Stimulated activated naive CD8-positive, alpha-beta T cell treated with anti-CD3 and anti-CD28 coated beads, Interleukin-15, Interleukin-2, amounts not matched to agents 100 ng/mL and 50 ng/mL, for 24 hours (primary cell): Measurements from ENCODE around the gene ADGRF3.
"Not testable (repeated sequence)": the region's sequence is repeated elsewhere in the genome, so short reads cannot be mapped to it uniquely, and the experiment has no call there.

Experiments
- H3K27ac Mint-ChIP-seq: one replicate; pipeline ENCODE4 v1.8.0; 2021; ENCODE audit warnings: mild to moderate bottlenecking, mixed read lengths
- H3K27me3 Mint-ChIP-seq: one replicate; pipeline ENCODE4 v1.8.0; 2021; ENCODE audit warnings: mixed read lengths
- H3K36me3 Mint-ChIP-seq: one replicate; pipeline ENCODE4 v1.8.0; 2021; ENCODE audit warnings: low read depth, mixed read lengths
- H3K4me1 Mint-ChIP-seq: one replicate; pipeline ENCODE4 v1.8.0; 2021; ENCODE audit warnings: low read depth, mixed read lengths
- H3K4me3 Mint-ChIP-seq: one replicate; pipeline ENCODE4 v1.8.0; 2021; ENCODE audit warnings: mild to moderate bottlenecking, mixed read lengths
- H3K9me3 Mint-ChIP-seq: one replicate; pipeline ENCODE4 v1.8.0; 2021; ENCODE audit warnings: mixed read lengths

The ADGRF3 gene, protein sequence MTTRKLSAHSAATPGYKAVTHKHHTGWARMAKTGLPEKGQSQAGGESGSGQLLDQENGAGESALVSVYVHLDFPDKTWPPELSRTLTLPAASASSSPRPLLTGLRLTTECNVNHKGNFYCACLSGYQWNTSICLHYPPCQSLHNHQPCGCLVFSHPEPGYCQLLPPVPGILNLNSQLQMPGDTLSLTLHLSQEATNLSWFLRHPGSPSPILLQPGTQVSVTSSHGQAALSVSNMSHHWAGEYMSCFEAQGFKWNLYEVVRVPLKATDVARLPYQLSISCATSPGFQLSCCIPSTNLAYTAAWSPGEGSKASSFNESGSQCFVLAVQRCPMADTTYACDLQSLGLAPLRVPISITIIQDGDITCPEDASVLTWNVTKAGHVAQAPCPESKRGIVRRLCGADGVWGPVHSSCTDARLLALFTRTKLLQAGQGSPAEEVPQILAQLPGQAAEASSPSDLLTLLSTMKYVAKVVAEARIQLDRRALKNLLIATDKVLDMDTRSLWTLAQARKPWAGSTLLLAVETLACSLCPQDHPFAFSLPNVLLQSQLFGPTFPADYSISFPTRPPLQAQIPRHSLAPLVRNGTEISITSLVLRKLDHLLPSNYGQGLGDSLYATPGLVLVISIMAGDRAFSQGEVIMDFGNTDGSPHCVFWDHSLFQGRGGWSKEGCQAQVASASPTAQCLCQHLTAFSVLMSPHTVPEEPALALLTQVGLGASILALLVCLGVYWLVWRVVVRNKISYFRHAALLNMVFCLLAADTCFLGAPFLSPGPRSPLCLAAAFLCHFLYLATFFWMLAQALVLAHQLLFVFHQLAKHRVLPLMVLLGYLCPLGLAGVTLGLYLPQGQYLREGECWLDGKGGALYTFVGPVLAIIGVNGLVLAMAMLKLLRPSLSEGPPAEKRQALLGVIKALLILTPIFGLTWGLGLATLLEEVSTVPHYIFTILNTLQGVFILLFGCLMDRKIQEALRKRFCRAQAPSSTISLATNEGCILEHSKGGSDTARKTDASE

DNA sequence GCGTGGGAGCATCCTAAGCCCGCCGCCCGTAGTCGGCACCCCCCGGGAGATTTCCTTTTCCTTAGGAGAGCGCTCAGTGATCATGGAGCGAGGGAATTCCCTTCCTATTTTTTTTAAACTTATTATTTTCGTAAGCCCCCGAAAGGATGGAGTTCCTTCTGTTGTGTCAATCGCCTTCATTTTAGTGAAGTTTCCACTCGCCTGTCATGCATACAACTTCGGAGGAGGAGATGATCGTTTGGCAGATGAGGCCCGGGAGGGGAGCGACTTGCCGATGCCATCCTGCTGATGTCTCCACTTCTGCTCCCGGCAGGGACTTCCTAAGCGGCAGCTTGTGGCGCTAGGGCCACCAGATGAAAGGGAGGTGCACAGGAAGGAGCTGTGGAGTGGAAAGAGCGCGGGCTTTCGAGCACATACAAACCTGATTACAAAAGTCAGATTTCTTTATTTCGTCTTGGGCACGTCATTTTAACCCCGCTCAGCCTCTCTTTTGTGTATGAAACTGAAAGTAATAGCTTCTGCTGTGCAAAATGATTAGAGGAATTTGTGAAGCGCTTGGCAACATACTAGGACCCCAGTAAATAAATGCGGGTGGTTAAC lies at the start of gene ADGRF3:
ADGRF3 (minus strand) TSS at position 336 of the 600 bp plus-strand sequence. CDS start 555 bp downstream, outside the sequence.
- Mint-ChIP-seq H3K4me1 (peaks cover 52% of the 10 kb centered on the region), H3K36me3 (peaks cover 39% of the 10 kb centered on the region), H3K4me3 (peak within 1 kb of the TSS; percentile 99), H3K27ac (peak within 1 kb of the TSS; percentile 99), H3K9me3 (no peaks in the 10 kb centered on the region), H3K27me3 (no peaks in the 10 kb centered on the region)

DNA sequence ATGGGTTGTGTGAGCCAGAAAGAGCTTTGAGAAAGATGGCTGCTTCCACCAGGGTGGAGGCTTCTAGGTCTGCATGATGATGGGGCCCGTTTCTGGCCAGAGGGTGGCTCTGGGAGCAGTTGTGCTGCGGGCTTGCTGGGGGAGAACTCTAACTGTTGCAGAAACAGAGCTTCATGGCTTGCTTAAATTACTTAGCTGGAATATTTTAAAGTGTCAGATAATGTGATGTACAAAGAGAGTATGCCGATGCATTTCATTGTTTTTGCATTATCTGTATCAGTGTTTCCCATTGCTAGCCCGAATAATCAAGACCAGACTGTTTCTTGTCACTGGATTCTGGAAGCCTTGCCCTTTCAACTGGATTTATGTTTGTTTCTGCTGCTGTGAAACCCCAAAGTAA lies 48.8 kb upstream of the ADGRF3 start:
- Mint-ChIP-seq H3K9me3 (no peaks in the 10 kb centered on the region), H3K4me3 (no peak overlapping the region), H3K27me3 (no peaks in the 10 kb centered on the region), H3K27ac (no peak overlapping the region), H3K36me3 (peaks cover 36% of the 10 kb centered on the region), H3K4me1 (peaks cover 27% of the 10 kb centered on the region)

DNA sequence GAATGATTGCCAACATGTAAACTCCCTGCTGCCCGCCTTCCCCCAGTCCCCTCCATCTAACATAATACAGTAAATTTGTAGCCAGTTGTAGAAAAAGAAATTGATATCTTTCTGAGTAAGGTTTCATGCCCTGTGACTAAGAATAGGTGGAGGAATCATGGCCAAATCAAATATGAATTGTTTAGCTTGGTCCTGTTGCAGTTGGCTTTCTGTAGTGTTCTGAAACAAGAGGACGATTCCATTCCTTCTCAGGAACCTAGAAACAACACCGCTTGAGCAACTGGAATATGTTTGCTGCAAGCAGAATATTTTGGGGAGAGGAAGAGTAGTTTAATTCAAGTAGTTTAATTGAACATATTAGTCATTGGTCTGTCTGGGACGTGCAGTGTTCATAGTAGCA lies 48.1 kb upstream of the ADGRF3 start:
- Mint-ChIP-seq H3K9me3 (no peaks in the 10 kb centered on the region), H3K27me3 (no peaks in the 10 kb centered on the region), H3K4me3 (no peak overlapping the region), H3K4me1 (peaks cover 27% of the 10 kb centered on the region), H3K27ac (no peak overlapping the region), H3K36me3 (peaks cover 43% of the 10 kb centered on the region)

DNA sequence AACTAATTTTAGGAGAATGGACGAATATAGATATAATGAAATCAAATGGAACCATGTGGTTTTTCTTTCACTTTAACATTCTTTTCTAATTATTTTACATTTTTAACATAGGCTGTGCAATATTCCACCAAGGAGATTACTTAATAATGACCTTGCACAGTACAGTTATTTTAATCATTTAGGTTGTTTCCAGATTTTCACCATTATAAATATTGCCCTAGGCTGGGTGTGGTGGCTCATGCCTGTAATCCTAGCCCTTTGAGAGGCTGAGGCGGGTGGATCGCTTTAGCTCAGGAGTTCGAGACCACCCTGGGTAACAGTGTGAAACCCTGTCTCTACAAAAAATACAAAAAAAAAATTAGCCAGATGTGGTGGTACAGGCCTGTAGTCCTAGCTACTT lies 40.6 kb upstream of the ADGRF3 start:
- peaks cover 82% of the 10 kb centered on the region for H3K36me3 Mint-ChIP-seq
- H3K27ac Mint-ChIP-seq = no peak overlapping the region
- no peaks in the 10 kb centered on the region for H3K9me3 Mint-ChIP-seq
- no peak overlapping the region for H3K4me3 Mint-ChIP-seq
- H3K4me1 Mint-ChIP-seq = no peaks in the 10 kb centered on the region
- no peaks in the 10 kb centered on the region for H3K27me3 Mint-ChIP-seq

DNA sequence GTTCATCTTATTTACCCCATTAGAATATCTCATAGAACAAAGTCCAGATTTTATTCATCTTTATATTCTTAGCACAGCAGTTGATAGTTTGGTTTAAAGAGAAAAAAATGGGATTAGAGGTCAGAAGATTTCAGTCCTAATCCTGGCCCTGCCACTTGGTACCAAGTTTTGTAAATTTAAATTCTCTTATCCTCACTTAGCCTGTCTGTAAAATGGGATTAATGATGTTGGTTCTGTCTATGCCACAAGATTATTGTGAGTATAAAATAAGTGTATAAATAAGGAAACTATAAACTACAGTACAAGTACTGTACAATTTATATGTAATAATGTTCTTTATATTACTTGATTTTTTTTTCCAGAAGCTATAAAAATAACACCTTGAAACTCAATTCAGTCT lies 38.0 kb upstream of the ADGRF3 start:
- H3K27ac Mint-ChIP-seq = no peak overlapping the region
- no peaks in the 10 kb centered on the region for H3K9me3 Mint-ChIP-seq
- no peaks in the 10 kb centered on the region for H3K4me1 Mint-ChIP-seq
- no peak overlapping the region for H3K4me3 Mint-ChIP-seq
- peaks cover 69% of the 10 kb centered on the region for H3K36me3 Mint-ChIP-seq
- no peaks in the 10 kb centered on the region for H3K27me3 Mint-ChIP-seq

DNA sequence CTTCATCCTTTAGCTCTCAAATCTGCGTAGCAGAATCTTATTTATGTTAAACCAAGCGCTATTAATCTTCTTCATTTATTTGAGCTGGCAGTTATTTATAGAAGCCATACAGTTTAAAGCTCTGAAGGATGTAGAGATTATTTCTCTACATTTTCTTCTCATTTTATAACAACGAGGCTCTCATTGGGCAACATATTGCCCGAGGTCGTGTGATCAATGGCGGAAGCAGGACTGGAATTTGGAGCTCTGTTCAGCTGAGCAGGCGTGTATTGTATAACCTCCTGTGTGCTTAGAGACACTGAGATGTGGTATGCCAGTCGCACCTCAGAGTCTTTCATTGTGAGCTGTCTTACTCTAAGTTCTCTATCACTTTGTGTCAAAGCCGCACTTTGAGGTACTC lies 37.6 kb upstream of the ADGRF3 start:
- Mint-ChIP-seq H3K36me3 (peaks cover 65% of the 10 kb centered on the region), H3K27me3 (no peaks in the 10 kb centered on the region), H3K4me3 (no peak overlapping the region), H3K9me3 (no peaks in the 10 kb centered on the region), H3K4me1 (no peaks in the 10 kb centered on the region), H3K27ac (peak overlapping the region; percentile 71)

DNA sequence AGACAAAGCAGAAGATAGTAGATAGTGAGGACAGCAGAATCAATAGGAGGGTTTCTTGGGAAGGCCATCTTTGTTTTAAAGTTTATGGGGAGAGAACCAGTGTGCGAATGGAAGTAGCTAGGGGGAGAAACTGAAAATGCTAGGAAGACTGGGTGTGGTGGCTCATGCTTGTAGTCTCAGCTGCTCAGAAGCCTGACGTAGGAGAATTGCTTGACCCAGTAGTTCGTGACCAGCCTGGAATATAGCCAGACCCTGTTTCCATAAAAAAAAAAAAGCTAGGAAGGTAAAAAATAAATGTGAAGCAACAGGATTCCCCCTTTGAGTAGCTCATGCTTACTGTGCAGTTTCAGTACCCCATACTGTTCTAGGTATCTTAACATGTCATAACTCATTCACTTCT lies 36.0 kb upstream of the ADGRF3 start:
- Mint-ChIP-seq H3K36me3 (peaks cover 63% of the 10 kb centered on the region), H3K27ac (no peak overlapping the region), H3K27me3 (no peaks in the 10 kb centered on the region), H3K9me3 (no peaks in the 10 kb centered on the region), H3K4me3 (no peak overlapping the region), H3K4me1 (no peaks in the 10 kb centered on the region)

DNA sequence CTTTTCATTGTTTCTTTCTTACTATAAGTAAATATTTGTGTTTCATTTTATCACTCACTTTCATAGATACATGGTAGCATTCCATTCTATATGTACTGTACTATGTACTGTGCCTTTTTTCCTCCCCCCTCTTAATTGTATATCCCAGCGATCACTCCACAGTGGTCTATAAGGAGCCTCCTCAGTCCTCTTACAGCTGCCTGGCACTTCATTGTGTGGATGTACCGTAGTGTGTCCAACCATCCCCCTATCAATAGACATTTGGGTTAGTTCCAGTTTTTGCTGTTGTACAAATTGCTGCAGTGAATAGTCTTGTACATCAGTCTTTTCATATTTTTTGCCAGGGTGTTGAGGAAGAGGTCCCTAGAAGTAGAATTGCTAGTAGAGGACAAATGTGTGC lies 33.7 kb upstream of the ADGRF3 start:
- Mint-ChIP-seq H3K36me3 (peaks cover 63% of the 10 kb centered on the region), H3K27ac (no peak overlapping the region)

DNA sequence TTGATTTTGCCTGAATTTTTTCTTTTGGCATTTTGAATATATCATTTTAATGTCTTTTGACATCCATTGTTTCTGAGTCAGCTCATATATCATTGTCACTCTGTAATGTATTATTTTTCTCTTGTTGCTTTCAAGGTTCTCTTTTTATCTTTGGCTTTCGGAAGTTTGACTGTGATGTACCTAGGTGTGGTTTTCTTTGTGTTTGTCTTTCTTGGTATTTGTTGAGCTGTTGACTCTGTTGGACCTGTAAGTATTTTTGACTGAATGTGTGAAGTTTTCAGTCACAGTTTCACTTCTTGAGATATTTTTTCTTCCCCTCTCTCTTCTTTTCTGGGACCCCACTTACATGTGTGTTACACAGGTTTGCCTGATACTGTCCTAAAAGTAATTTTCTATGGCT lies 30.2 kb upstream of the ADGRF3 start:
- no peaks in the 10 kb centered on the region for H3K4me1 Mint-ChIP-seq
- H3K9me3 Mint-ChIP-seq = no peaks in the 10 kb centered on the region
- H3K4me3 Mint-ChIP-seq = no peak overlapping the region
- H3K27me3 Mint-ChIP-seq = no peaks in the 10 kb centered on the region
- H3K27ac Mint-ChIP-seq = no peak overlapping the region
- H3K36me3 Mint-ChIP-seq = peaks cover 66% of the 10 kb centered on the region

More for the DNA sequence above, 33.7 kb upstream of the ADGRF3 start:
- Mint-ChIP-seq H3K27me3 (no peaks in the 10 kb centered on the region), H3K4me1 (no peaks in the 10 kb centered on the region), H3K4me3 (no peak overlapping the region), H3K9me3 (no peaks in the 10 kb centered on the region)

DNA sequence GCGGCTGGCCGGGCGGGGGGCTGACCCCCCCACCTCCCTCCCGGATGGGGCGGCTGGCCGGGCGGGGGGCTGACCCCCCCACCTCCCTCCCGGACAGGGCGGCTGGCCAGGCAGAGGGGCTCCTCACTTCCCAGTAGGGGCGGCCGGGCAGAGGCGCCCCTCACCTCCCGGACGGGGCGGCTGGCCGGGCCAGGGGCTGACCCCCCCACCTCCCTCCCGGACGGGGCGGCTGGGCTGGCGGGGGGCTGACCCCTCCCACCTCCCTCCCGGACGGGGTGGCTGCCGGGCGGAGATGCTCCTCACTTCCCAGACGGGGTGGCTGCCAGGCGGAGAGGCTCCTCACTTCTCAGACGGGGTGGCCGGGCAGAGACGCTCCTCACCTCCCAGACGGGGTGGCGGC lies 24.3 kb upstream of the ADGRF3 start:
- H3K27me3 Mint-ChIP-seq, H3K9me3 Mint-ChIP-seq, H3K4me3 Mint-ChIP-seq, H3K4me1 Mint-ChIP-seq, H3K27ac Mint-ChIP-seq: not testable (repeated sequence)
- peaks cover 63% of the 10 kb centered on the region for H3K36me3 Mint-ChIP-seq

DNA sequence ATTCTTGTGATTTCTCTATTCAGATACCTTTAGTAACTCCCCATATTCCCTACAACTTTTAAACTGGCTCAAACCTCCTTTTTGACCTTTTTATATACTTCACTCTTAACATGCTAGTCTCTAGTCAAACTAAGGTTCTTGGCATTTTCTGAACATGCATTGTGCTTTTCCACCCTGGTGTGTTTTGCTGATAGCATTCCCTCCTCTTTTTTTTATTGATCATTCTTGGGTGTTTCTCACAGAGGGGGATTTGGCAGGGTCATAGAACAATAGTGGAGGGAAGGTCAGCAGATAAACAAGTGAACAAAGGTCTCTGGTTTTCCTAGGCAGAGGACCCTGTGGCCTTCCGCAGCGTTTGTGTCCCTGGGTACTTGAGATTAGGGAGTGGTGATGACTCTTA lies 23.1 kb upstream of the ADGRF3 start:
- peaks cover 60% of the 10 kb centered on the region for H3K36me3 Mint-ChIP-seq
- not testable (repeated sequence) for H3K9me3 Mint-ChIP-seq, H3K27ac Mint-ChIP-seq, H3K4me1 Mint-ChIP-seq, H3K27me3 Mint-ChIP-seq, H3K4me3 Mint-ChIP-seq

DNA sequence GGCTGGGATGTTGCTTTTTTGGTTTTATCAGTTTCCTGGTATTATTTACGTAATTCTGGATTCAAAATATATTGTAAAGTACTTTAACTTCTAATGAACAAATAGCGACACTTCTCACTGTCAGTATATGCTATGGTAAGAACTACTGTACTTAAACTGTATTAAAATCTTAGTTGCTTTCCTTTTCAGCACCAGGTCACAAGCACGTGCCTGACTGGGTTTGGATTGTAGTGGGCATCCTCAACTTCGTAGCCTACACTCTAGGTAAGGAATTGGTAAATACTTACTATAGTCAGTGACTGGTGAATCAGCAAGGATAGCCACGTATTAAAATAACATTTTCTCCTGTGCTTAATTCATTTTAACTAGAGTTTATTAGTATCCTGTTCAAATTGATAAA lies 20.4 kb upstream of the ADGRF3 start:
- Mint-ChIP-seq H3K27me3 (no peaks in the 10 kb centered on the region), H3K36me3 (peaks cover 51% of the 10 kb centered on the region), H3K27ac (no peak overlapping the region), H3K9me3 (no peaks in the 10 kb centered on the region), H3K4me3 (no peak overlapping the region), H3K4me1 (peaks cover 17% of the 10 kb centered on the region)

DNA sequence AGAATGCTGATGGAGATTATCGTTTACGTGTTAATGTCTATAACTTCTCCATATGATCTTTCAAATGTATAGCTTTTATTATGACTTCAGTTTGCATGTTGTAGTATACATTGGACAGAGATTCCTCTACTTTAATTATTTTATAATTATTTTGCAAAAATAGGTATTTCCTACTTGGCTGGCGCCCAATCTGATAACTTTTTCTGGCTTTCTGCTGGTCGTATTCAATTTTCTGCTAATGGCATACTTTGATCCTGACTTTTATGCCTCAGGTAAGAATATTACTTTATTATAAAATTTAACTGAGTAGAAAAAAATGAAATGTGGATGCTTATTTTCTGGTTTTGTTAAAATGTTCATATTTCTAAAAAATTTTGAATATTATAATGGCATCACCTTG lies 18.1 kb upstream of the ADGRF3 start:
- Mint-ChIP-seq H3K27me3 (no peaks in the 10 kb centered on the region), H3K36me3 (peaks cover 60% of the 10 kb centered on the region), H3K4me1 (peaks cover 23% of the 10 kb centered on the region), H3K4me3 (no peak overlapping the region), H3K9me3 (no peaks in the 10 kb centered on the region), H3K27ac (no peak overlapping the region)

DNA sequence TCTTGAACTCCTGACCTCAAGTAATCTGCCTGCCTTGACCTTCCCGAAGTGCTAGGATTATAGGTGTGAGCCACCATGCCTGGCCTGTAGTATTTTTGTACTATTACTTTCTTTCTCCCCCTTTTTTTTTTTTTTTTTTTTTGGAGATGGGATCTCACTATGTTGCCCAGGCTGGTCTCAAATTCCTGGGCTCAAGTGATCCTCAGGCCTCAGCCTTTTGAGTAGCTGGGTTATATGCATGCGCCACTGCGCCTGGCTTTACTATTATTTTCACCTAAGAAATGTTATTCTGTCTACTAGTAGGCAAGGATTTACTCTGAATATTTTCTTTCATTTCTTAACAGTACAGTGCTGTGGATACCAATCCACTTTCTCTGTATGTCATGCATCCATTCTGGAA lies 17.4 kb upstream of the ADGRF3 start:
- Mint-ChIP-seq H3K36me3 (peaks cover 56% of the 10 kb centered on the region), H3K27me3 (no peaks in the 10 kb centered on the region), H3K27ac (no peak overlapping the region), H3K4me1 (peaks cover 29% of the 10 kb centered on the region), H3K9me3 (no peaks in the 10 kb centered on the region), H3K4me3 (no peak overlapping the region)

DNA sequence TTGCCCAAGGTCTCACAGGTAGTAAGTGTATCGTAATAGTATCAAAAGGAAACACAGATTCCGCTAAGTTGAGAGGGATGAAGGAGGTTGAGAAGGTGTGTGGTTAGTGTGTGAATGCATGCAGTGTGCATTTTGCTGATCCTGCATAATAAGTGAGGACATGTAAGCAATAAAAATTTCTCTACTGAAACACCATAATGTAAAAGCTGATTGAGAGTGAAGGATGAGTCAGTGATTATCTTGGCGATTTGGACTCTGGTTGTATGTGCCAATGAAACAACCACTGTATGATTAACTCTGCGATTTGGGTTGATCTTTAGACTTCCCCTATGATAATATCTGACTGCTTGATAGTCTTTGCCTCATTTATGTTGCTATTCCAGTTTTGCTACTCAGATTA lies 16.7 kb upstream of the ADGRF3 start:
- H3K27ac Mint-ChIP-seq = no peak overlapping the region
- no peaks in the 10 kb centered on the region for H3K9me3 Mint-ChIP-seq
- peaks cover 34% of the 10 kb centered on the region for H3K4me1 Mint-ChIP-seq
- no peaks in the 10 kb centered on the region for H3K27me3 Mint-ChIP-seq
- H3K36me3 Mint-ChIP-seq = peaks cover 50% of the 10 kb centered on the region
- no peak overlapping the region for H3K4me3 Mint-ChIP-seq
